H1 (cell line): ENCODE results near the gene ADCY2. TPM values are rescaled to one million over a fixed set of nuclear protein-coding genes. Genes with fewer than 3 reads are reported as not detected.

Experiments
- CTCF ChIA-PET: fragments of 300-600 bp; sonication (Branson Sonifier 250); formaldehyde crosslinking; loops from one replicate; lab custom pipeline; 2021; ENCODE audit not compliant: partially characterized antibody; lab: Charles Lee
- POLR2A ChIA-PET: fragments of 300-600 bp; sonication (Branson Sonifier 250); formaldehyde crosslinking; loops from one replicate; lab custom pipeline; 2021; ENCODE audit warnings: inconsistent platforms; ENCODE audit not compliant: partially characterized antibody; lab: Charles Lee
- DNase-seq, 2 experiments: peaks; one replicate each; pipeline versions ENCODE4 v3.0.0 to v3.0.0-alpha.2; 2010 to 2022; ENCODE audit warnings: low spot score in 2 of 2, low read depth in 1 of 2, mixed read lengths in 1 of 2
- FAIRE-seq: peaks from 2 replicates; lab custom pipeline; 2011; peaks lifted over from hg19 to GRCh38; lab: Jason Lieb, UNC
- H2AFZ ChIP-seq: 2 replicates; pipeline ENCODE4 v1.8.1; 2012; ENCODE audit warnings: low read length, inconsistent platforms
- H2AK5ac ChIP-seq: 2 replicates; pipeline ENCODE4 v1.6.1; 2013; ENCODE audit warnings: low read depth, low read length
- H2BK120ac ChIP-seq: replicated peaks from 2 replicates; pipeline ENCODE3; 2013; ENCODE audit warnings: low read depth, low read length, inconsistent platforms
- H2BK12ac ChIP-seq: 2 replicates; pipeline ENCODE4 v1.6.1; 2013; ENCODE audit warnings: low read depth, low read length
- H2BK15ac ChIP-seq: 2 replicates; pipeline ENCODE4 v1.6.1; 2013; ENCODE audit warnings: low read length
- H2BK20ac ChIP-seq: 2 replicates; pipeline ENCODE4 v1.6.1; 2013; ENCODE audit warnings: low read length
- H2BK5ac ChIP-seq: 2 replicates; pipeline ENCODE4 v1.6.1; 2013; ENCODE audit warnings: low read depth, low read length
- H3K14ac ChIP-seq: 2 replicates; pipeline ENCODE4 v1.6.1; 2013; ENCODE audit warnings: inconsistent platforms; ENCODE audit not compliant: insufficient read length
- H3K18ac ChIP-seq: 2 replicates; pipeline ENCODE4 v1.6.1; 2013; ENCODE audit warnings: low read length; ENCODE audit errors: extremely low read depth
- H3K23ac ChIP-seq: 2 replicates; pipeline ENCODE4 v1.6.1; 2013; ENCODE audit warnings: inconsistent platforms; ENCODE audit not compliant: insufficient read length
- H3K23me2 ChIP-seq: 2 replicates; pipeline ENCODE4 v1.6.1; 2013; ENCODE audit warnings: low read depth, low read length
- H3K27ac ChIP-seq: 2 replicates; pipeline ENCODE4 v1.6.1; 2011; ENCODE audit warnings: low read depth, low read length, inconsistent platforms
- H3K27me3 ChIP-seq, 4 experiments: replicated peaks in 1 of 4; 1 replicate in 1 of 4; 2 replicates in 3 of 4; pipeline versions ENCODE4 v1.6.1 to v1.8.1; 2011 to 2013; ENCODE audit warnings: low read length in 3 of 4, mild to moderate bottlenecking in 3 of 4, inconsistent platforms in 2 of 4, mixed read lengths in 2 of 4, moderate library complexity in 1 of 4; ENCODE audit not compliant: control insufficient read depth in 3 of 4, insufficient read depth in 3 of 4; ENCODE audit errors: extremely low read depth in 1 of 4
- H3K36me3 ChIP-seq, 4 experiments: 2 replicates each; pipeline versions ENCODE4 v1.6.1 to v1.8.1; 2011 to 2013; ENCODE audit warnings: mild to moderate bottlenecking in 4 of 4, low read length in 3 of 4, moderate library complexity in 2 of 4, control low read depth in 1 of 4, inconsistent platforms in 1 of 4; ENCODE audit not compliant: insufficient read depth in 4 of 4, control insufficient read depth in 2 of 4
- H3K4ac ChIP-seq: replicated peaks from 2 replicates; pipeline ENCODE3; 2013; ENCODE audit warnings: low read length, low read depth, mixed read lengths, inconsistent platforms; ENCODE audit not compliant: insufficient read length
- H3K4me1 ChIP-seq, 4 experiments: replicated peaks in 1 of 4; 1 replicate in 1 of 4; 2 replicates in 3 of 4; pipeline versions ENCODE4 v1.6.1 to v1.8.1; 2011 to 2013; ENCODE audit warnings: low read length in 3 of 4, inconsistent platforms in 2 of 4, mixed read lengths in 1 of 4; ENCODE audit not compliant: insufficient read depth in 4 of 4, control insufficient read depth in 3 of 4
- H3K4me2 ChIP-seq, 2 experiments: 2 replicates each; pipeline versions ENCODE4 v1.6.1 to v1.8.1; 2011 to 2013; ENCODE audit warnings: low read depth in 2 of 2, low read length in 2 of 2, control low read depth in 1 of 2, inconsistent platforms in 1 of 2, mild to moderate bottlenecking in 1 of 2; ENCODE audit not compliant: insufficient read depth in 1 of 2
- H3K4me3 ChIP-seq, 4 experiments: fragments of 200-600, 300-600 bp in 1 of 4; sonication (generic), shearing (Covaris generic), sonication (Bioruptor Twin) in 1 of 4; 2 replicates each; pipeline versions ENCODE4 v1.5.1 to v1.8.1; 2011 to 2016; ENCODE audit warnings: low read length in 4 of 4, low read depth in 3 of 4, control low read depth in 2 of 4, inconsistent platforms in 2 of 4, mild to moderate bottlenecking in 2 of 4, mixed read lengths in 1 of 4, moderate library complexity in 1 of 4; ENCODE audit not compliant: insufficient read depth in 2 of 4; ENCODE audit errors: extremely low read depth in 1 of 4
- H3K56ac ChIP-seq: replicated peaks from 2 replicates; pipeline ENCODE3; 2013; ENCODE audit warnings: low read depth, mild to moderate bottlenecking, mixed read lengths, low read length, inconsistent platforms; ENCODE audit not compliant: insufficient read length
- H3K79me1 ChIP-seq: 2 replicates; pipeline ENCODE4 v1.6.1; 2013; ENCODE audit warnings: low read depth, low read length, control low read depth
- H3K79me2 ChIP-seq, 2 experiments: 2 replicates each; pipeline versions ENCODE4 v1.6.1 to v1.8.1; 2012 to 2013; ENCODE audit warnings: low read length in 2 of 2, mild to moderate bottlenecking in 2 of 2, inconsistent platforms in 1 of 2; ENCODE audit not compliant: insufficient read depth in 2 of 2, control insufficient read depth in 1 of 2
- H3K9ac ChIP-seq, 4 experiments: replicated peaks in 1 of 4; 1 replicate in 1 of 4; 2 replicates in 3 of 4; pipeline versions ENCODE4 v1.6.1 to v1.8.1; 2011 to 2013; ENCODE audit warnings: low read depth in 3 of 4, low read length in 3 of 4, control low read depth in 2 of 4, mild to moderate bottlenecking in 2 of 4, moderate library complexity in 2 of 4, inconsistent platforms in 1 of 4; ENCODE audit errors: extremely low read depth in 1 of 4
- H3K9me3 ChIP-seq, 2 experiments: 2 replicates each; pipeline versions ENCODE4 v1.6.1 to v1.8.1; 2012 to 2013; ENCODE audit warnings: mild to moderate bottlenecking in 2 of 2, moderate library complexity in 2 of 2, control low read depth in 1 of 2, inconsistent platforms in 1 of 2, low read depth in 1 of 2, low read length in 1 of 2, mixed read lengths in 1 of 2; ENCODE audit not compliant: insufficient read depth in 2 of 2
- H4K20me1 ChIP-seq, 2 experiments: replicated peaks in 1 of 2; 2 replicates each; pipeline versions ENCODE3 to v1.8.1; 2011 to 2013; ENCODE audit warnings: inconsistent platforms in 2 of 2, low read length in 2 of 2, mild to moderate bottlenecking in 1 of 2; ENCODE audit not compliant: insufficient read depth in 2 of 2, control insufficient read depth in 1 of 2
- H4K5ac ChIP-seq: 2 replicates; pipeline ENCODE4 v1.6.1; 2013; ENCODE audit warnings: low read length, low read depth, mixed read lengths, inconsistent platforms; ENCODE audit not compliant: insufficient read length
- H4K8ac ChIP-seq: 2 replicates; pipeline ENCODE4 v1.8.0; 2013; ENCODE audit warnings: mild to moderate bottlenecking, moderate library complexity, low read length, inconsistent platforms; ENCODE audit not compliant: insufficient read depth; ENCODE audit errors: extremely low read depth
- H4K91ac ChIP-seq: replicated peaks from 2 replicates; pipeline ENCODE3; 2013; ENCODE audit warnings: low read length, mixed read lengths, inconsistent platforms; ENCODE audit not compliant: insufficient read length
- ATF3 ChIP-seq: IDR thresholded peaks from 2 replicates; pipeline ENCODE4 v1.6.1; 2011; ENCODE audit warnings: low read depth, mild to moderate bottlenecking, low read length; ENCODE audit not compliant: insufficient read depth
- CBX5 ChIP-seq: fragments of 300-800, 300-1000 bp; sonication (generic); IDR thresholded peaks from 2 replicates; pipeline ENCODE4 v1.7.1; 2016; ENCODE audit warnings: antibody characterized with exemption, low read length, low read depth
- E2F6 ChIP-seq: IDR thresholded peaks from 2 replicates; pipeline ENCODE4 v1.6.1; 2012; ENCODE audit warnings: inconsistent platforms
- GTF2F1 ChIP-seq: IDR thresholded peaks from 2 replicates; pipeline ENCODE4 v1.6.1; 2012; ENCODE audit warnings: low read depth, low read length, improper control_type of control experiment, borderline replicate concordance
- KDM5A ChIP-seq: fragments of 200-600 bp; IDR thresholded peaks from 2 replicates; pipeline ENCODE4 v1.7.1; 2012; ENCODE audit warnings: mild to moderate bottlenecking, low read length, inconsistent platforms, mixed read lengths
- TCF12 ChIP-seq: IDR thresholded peaks from 2 replicates; pipeline ENCODE4 v1.6.1; 2011; ENCODE audit warnings: low read depth, mild to moderate bottlenecking, low read length
- WGBS, 2 experiments: shearing (Covaris generic) in 1 of 2; methylation state at CpG; one replicate each; pipeline versions ENCODE4 v1.1.6 to v1.1.7; 2013 to 2015; ENCODE audit warnings: low lambda C conversion rate in 2 of 2, mixed read lengths in 2 of 2, inconsistent platforms in 1 of 2, low coverage in 1 of 2, missing lambda C conversion rate in 1 of 2; ENCODE audit not compliant: insufficient replicate concordance in 2 of 2, insufficient coverage in 1 of 2, insufficient read length in 1 of 2; ENCODE audit errors: extremely low coverage in 1 of 2, missing lambda C conversion rate in 1 of 2; 5-methylcytosine and 5-hydroxymethylcytosine counted together
- polyA plus RNA-seq, 7 experiments: library from polyadenylated mRNA; depleted of rRNA in 3 of 7; stranded (reverse) in 5 of 7; unstranded in 2 of 7; fragments of >200 nt in 5 of 7; fragments of 200-250 nt in 2 of 7; gene quantifications; 1 replicate in 5 of 7; 2 replicates in 1 of 7; 4 replicates in 1 of 7; pipeline versions ENCODE4 v1.2.1 to v1.2.3, GENCODE V29; 2011 to 2013; ENCODE audit warnings: missing spikeins in 2 of 7, mixed read lengths in 2 of 7
- total RNA-seq: library from RNA; stranded (reverse); fragmentation: NEBNext Ultra II Directional; extraction: Animal tissue kit (Norgen Biotek cat#: 25700); gene quantifications from 2 replicates; pipeline ENCODE4 v1.2.1, GENCODE V29; 2021

The ADCY2 gene
- total and polyA plus RNA-seq, 2 of the 8 experiments (the other 6 are each of a cell fraction or from before 2014, with no cell fraction given): 35.8 to 122 TPM

GRCh38 chr5:7425830-7426229, 29.9 kb downstream of the ADCY2 start:
- no peaks in the 10 kb centered on the region; a peak in 2 of 8 replicates for H3K36me3 ChIP-seq
- no peak overlapping the region for H3K4me2 ChIP-seq
- H3K79me2 ChIP-seq: peaks cover 4 to 88% of the 10 kb centered on the region in 2 experiments; a peak in 3 of 4 replicates
- ChIA-PET POLR2A (interaction anchor here (1.6 kb wide), 1 partner anchor 10 kb away, joined by 3 read pairs; no protein-coding TSS in a partner anchor), CTCF (interaction anchor here (0.6 to 1.5 kb wide), 2 partner anchors 9 to 350 kb away, joined by 3 read pairs; no protein-coding TSS in a partner anchor)
- H3K27ac ChIP-seq: no peak overlapping the region
- H4K8ac ChIP-seq: no peak overlapping the region
- H3K9me3 ChIP-seq: no peaks in the 10 kb centered on the region
- DNase-seq (no peak), FAIRE-seq (no peak)
- H4K5ac ChIP-seq: no peak overlapping the region
- no peak overlapping the region for H3K23ac ChIP-seq
- H3K56ac ChIP-seq: no peak overlapping the region
- WGBS, 2 experiments: 79% methylated on average over 2 of the region's 2 CpGs; no CpG with 5 or more reads in 1 of the 2 experiments
- no peaks in the 10 kb centered on the region for H4K20me1 ChIP-seq
- H3K4me1 ChIP-seq: peaks cover 10 to 37% (median 27%) of the 10 kb centered on the region in 4 experiments
- no peak for TF ChIP-seq TCF12
- TF ChIP-seq GTF2F1: no peak
- no peak for TF ChIP-seq CBX5
- no peak for TF ChIP-seq ATF3
- TF ChIP-seq E2F6: no peak
- TF ChIP-seq KDM5A: no peak
- H2BK5ac ChIP-seq: no peak overlapping the region
- no peak overlapping the region for H2BK15ac ChIP-seq
- no peak overlapping the region for H3K14ac ChIP-seq
- no peak overlapping the region for H3K18ac ChIP-seq
- H4K91ac ChIP-seq: no peak overlapping the region
- no peak overlapping the region for H3K9ac ChIP-seq
- no peaks in the 10 kb centered on the region for H3K27me3 ChIP-seq
- H3K79me1 ChIP-seq: peaks cover 7% of the 10 kb centered on the region
- H3K4me3 ChIP-seq: no peak overlapping the region
- no peaks in the 10 kb centered on the region for H3K23me2 ChIP-seq
- H2BK12ac ChIP-seq: 0 out of 2 replicates have a peak overlapping the region, but pooled peaks have one; percentile 30
- H2AK5ac ChIP-seq: no peak overlapping the region; the same call in 1 of the 2 replicates
- H2BK20ac ChIP-seq: no peak overlapping the region
- no peak overlapping the region for H2BK120ac ChIP-seq
- no peak overlapping the region for H3K4ac ChIP-seq
- no peak overlapping the region for H2AFZ ChIP-seq
